Iris pigment epithelial cell (primary cell): ENCODE results near the gene DBF4.
"Not testable (repeated sequence)": the region's sequence is repeated elsewhere in the genome, so short reads cannot be mapped to it uniquely, and the experiment has no call there.

Experiments
- DNase-seq: peaks from one replicate; pipeline ENCODE4 v3.0.0-alpha.2; 2011; ENCODE audit warnings: low read depth

The DBF4 gene

GRCh38 chr7:87882151-87882937, 6.1 kb downstream of the DBF4 start:
- no peak for DNase-seq

DNA sequence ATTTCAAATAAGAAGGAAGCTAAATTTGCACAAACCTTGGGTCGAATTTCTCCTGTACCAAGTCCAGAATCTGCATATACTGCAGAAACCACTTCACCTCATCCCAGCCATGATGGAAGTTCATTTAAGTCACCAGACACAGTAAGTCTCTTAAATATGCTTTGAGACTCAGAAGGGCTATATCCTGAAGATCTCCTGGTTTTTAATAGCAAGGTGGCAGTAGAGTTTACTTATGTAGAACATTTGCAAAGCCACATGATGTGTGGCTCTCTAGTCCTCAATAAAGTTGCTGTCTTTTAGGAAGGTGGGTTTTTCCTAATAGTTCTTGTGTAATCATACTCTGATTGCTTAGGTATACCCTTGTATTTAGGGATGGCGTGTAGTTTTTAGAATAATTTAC, 8.7 kb downstream of the DBF4 start:
- no peak for DNase-seq

DNA sequence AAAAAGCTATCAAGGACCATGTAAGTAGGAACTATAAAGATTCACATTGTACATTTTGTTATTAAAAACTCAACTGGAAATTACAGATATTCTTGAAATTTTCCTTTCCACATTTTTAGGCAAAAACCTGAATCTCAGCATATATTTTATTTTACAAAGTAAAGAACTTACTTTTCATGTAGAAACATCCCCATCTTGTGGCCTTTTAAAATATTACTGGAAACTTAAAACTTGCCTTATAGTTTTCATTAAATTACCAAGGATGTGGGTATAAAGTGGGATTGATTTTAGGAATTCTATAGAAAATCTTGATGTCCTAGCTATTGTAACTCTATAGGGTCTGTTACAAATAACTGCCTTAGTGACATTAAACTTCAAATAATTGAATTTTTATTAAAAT, 10.6 kb downstream of the DBF4 start:
- peak; percentile 46 for DNase-seq

- no peak for DNase-seq
Observed at GRCh38 chr7:87895363-87895762, 19.1 kb downstream of the DBF4 start.

- DNase-seq, result no peak
Observed at GRCh38 chr7:87899255-87899654, 23.0 kb downstream of the DBF4 start.

DNA sequence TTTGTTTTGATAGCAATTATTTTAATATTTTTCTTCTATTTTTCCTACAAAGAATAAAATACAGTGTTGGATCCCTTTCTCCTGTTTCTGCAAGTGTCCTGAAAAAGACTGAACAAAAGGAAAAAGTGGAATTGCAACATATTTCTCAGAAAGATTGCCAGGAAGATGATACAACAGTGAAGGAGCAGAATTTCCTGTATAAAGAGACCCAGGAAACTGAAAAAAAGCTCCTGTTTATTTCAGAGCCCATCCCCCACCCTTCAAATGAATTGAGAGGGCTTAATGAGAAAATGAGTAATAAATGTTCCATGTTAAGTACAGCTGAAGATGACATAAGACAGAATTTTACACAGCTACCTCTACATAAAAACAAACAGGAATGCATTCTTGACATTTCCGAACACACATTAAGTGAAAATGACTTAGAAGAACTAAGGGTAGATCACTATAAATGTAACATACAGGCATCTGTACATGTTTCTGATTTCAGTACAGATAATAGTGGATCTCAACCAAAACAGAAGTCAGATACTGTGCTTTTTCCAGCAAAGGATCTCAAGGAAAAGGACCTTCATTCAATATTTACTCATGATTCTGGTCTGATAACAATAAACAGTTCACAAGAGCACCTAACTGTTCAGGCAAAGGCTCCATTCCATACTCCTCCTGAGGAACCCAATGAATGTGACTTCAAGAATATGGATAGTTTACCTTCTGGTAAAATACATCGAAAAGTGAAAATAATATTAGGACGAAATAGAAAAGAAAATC, 31.0 kb downstream of the DBF4 start:
- peak; percentile 58 for DNase-seq

- not testable (repeated sequence) for DNase-seq
Observed at GRCh38 chr7:87908814-87909213, 32.5 kb downstream of the DBF4 start.

DNA sequence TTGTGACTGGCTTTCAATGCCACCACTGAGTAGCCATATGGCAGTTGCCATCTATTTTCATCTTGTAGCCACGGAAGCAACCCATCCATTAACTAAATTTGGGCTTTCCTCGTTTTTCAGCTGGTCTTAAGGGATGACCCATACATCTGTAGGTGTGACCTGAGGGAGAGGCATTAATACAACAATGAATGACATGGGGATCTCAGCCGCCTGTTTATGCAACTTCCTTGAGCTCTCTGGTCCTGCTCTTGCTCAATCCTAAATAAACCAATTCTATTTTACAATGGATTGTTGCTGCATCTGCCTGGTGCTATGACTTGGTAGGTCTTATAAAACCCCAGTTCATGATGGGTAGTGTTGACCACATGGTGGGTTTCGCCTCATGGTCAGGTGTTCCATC, 35.8 kb downstream of the DBF4 start:
- DNase-seq, result no peak

- no peak for DNase-seq
Observed at GRCh38 chr7:87918740-87919139, 42.4 kb downstream of the DBF4 start.

- no peak for DNase-seq
Observed at GRCh38 chr7:87919875-87920274, 43.6 kb downstream of the DBF4 start.

DNA sequence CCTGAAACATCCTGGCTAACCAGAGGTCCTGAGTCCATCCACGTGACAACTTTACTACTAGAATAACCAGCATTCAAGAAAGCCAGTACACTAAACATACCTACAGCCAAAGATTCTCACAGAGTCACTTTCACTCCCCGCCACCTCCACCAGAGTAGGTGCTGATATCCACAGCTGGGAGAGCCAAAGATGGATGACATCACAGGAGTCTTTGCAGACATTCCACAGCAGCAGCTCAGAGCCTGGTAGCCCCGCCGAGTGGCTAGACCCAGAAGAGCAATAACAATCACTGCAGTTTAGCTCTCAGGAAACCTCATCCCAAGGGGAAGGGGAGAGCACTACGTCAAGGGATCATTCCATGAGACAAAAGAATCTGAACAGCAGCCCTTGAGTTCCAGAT, 44.3 kb downstream of the DBF4 start:
- no peak for DNase-seq

- not testable (repeated sequence) for DNase-seq
Observed at GRCh38 chr7:87922759-87923395, 46.6 kb downstream of the DBF4 start.

DNA sequence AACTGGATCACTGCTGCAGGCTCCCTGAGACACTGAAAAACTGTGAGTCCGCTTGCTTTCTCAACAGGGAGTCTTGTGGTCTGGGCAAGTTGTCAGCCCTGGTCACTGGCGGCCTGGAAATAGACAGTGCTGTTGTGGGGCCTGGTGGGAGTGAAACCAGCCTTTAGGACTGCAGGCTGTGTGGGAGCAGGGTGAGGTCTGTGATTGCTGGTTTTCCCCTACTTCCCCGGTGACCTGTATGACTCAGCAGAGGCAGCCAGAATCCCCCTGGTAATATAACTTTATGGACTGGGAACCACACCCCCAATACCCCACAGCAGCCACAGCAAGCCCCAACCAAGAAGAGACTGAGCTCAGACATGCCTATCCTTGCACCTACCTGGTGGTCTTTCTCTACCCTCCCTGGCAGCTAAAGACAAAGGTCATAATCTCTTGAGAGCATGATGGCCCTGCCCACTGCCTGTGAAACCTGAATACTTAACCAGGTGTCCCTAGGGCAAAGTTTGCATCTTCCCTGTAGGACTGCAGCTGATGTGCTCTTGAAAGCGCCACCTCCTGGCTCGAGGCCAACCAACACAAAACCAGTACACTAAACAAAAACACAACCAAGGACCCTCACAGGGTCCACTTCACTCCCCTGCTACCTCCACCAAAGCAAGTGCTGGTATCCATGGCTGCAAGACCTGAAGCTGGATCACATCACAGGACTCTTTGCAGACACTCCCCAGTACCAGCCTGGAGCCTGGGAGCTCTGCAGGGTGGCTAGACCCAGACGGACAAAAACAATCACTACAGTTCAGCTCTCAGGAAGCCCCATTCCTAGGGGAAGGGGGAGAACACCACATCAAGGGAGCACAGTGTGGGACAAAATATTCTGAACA, 50.5 kb downstream of the DBF4 start:
- DNase-seq, result peak; percentile 44

DNA sequence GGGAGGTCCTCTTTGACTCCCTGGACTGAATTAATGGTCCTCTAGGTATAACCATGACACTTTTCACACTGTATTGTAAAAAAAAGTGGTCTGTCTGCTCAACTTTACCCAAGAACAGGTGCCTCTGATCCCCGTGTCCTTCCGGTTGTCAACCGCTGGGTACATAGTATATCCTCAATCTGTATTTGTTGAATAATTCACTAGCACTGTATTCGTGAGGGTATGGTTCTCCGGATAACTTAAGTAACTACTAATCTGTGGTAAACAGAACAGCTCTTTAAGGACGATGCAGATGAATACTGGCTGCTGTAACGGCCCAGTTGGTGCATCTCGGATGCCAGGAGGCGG, 57.3 kb downstream of the DBF4 start:
- no peak for DNase-seq

DNA sequence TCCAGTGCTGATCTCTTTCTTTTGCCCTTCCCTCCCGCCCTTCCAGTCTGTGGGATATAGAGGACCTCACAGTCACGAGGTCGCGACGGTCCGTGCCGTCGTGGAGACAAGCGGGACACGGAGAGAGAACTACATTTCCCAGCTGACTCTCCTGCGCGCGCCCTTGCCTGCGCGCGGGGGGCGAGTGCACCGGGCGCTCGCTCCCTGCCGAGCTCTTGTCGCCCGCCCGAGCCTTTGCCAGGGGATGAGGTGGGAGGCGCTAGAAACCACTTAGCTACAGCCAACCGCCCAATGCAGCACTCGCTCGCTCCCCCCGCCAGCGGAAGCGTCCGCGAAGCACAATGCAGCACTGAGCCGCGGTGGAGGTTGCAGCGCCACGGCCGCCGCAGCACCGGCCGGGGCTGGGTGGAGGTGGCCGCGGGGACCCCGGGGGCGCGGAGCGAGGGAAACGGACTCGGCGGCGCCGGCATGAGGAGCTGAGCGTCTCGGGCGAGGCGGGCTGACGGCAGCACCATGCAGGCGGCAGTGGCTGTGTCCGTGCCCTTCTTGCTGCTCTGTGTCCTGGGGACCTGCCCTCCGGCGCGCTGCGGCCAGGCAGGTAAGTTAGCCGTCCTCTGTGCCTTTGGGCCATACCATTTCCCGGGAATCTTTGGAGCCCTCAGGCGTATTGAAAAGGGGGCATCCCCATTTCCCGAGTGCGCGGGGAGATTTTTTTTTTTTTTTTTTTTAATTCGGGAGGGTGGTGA, 57.8 kb downstream of the DBF4 start, which contains the start of gene ADAM22:
ADAM22 (plus strand) TSS at position 299 of the 746 bp plus-strand sequence; CDS start at position 514, 215 bp downstream.
- peak; percentile 70 for DNase-seq

- DNase-seq, result no peak
Observed at GRCh38 chr7:87934699-87935383, 58.5 kb downstream of the DBF4 start.

GRCh38 chr7:87935384-87935706, 59.1 kb downstream of the DBF4 start:
- no peak for DNase-seq

DNA sequence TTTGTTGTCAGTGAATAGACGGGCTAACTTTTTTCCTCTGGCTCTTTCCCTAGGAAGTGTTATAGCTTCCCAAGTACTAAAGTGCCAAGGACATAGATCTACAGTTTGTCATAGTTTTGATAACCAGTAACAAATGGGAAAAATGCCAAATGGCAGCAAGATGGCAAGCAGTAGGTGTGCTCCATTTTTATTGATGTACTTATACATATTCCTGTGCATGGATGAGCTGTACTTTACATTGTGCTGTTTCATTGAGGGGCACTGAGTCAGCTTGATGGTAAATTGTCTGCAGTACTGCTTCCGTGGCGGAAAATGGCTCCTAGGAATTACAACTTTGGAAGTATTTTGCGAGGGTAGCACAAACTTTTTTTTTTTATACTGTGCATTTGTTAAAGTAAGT, 64.8 kb downstream of the DBF4 start:
- no peak for DNase-seq

DNA sequence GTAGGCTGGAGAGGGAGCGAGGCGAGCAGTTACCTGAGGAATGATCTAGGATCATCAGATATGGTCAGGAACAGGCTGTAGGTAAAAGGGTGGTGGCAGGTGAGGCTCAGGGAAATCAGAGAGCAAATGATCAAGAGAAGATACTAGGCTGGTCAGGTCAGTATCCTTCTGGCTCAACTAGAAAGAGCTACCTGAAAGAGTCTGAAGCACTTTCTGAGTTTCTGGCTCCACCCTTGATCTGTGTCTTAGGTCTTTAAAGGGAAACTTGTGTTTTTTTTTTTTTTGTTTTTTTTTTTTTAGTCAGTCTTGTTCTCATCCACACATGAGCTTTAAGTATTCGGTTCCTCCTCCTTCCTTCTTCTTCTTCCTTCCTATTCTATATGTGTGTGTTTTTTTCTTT, 68.3 kb downstream of the DBF4 start:
- DNase-seq, result no peak

GRCh38 chr7:87945926-87946325, 69.6 kb downstream of the DBF4 start:
- DNase-seq, result not testable (repeated sequence)

DNA sequence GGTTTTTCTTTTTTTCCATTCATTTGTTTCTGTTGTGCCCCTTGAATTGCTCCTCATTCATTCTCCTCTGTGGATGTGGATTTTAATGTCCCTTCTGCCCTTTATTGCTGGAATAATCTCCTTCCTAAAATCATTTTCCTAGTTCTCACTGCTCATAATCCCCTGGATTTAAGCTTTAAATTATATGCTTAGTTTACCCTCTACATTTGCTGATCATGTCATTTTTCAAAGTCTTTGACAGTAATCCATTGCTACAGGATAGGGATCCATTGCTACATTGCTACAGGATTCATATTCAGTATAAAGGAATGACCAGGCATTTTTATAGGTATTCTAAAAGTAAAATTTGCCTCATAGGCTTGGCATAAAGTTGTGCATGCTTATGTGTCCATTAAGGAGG, 72.1 kb downstream of the DBF4 start:
- no peak for DNase-seq
